Adrenal gland (tissue), 5 donors: ENCODE measurements around the gene SLC25A19.
"Not testable (repeated sequence)": the region's sequence is repeated elsewhere in the genome, so short reads cannot be mapped to it uniquely, and the experiment has no call there.

ENCODE experiments used
- CTCF ChIP-seq, 6 experiments: fragments of 450-650 bp in 4 of 6; fragments of 200-600 bp in 2 of 6; sonication (generic) in 1 of 6; IDR thresholded peaks; 1 replicate in 5 of 6; 2 replicates in 1 of 6; pipeline versions ENCODE4 v1.5.1 to v1.8.0; 2016 to 2021; ENCODE audit warnings: antibody characterized with exemption in 6 of 6, mild to moderate bottlenecking in 2 of 6, moderate library complexity in 1 of 6
- POLR2A ChIP-seq, 2 donors: fragments of 450-650 bp; IDR thresholded peaks; one replicate each; pipeline ENCODE4 v1.6.1; 2017; ENCODE audit warnings: antibody characterized with exemption in 2 of 2, mild to moderate bottlenecking in 2 of 2, moderate library complexity in 1 of 2
- donor health status: DM: no; HTN: no; CAD: no.

GRCh38 chr17:75292810-75293448 lies 3.7 kb upstream of the SLC25A19 start:
- TF ChIP-seq CTCF, POLR2A (IDR thresholded peaks at IDR 0.05): not testable (repeated sequence)
